Medulla oblongata (tissue), 1 donor: ENCODE results near the gene CDH12.
"Not testable (repeated sequence)": the region's sequence is repeated elsewhere in the genome, so short reads cannot be mapped to it uniquely, and the experiment has no call there.

Experiments used
- DNase-seq: peaks from one replicate; pipeline ENCODE4 v3.0.0-alpha.2; 2015; ENCODE audit errors: extremely low spot score

The CDH12 gene

DNA sequence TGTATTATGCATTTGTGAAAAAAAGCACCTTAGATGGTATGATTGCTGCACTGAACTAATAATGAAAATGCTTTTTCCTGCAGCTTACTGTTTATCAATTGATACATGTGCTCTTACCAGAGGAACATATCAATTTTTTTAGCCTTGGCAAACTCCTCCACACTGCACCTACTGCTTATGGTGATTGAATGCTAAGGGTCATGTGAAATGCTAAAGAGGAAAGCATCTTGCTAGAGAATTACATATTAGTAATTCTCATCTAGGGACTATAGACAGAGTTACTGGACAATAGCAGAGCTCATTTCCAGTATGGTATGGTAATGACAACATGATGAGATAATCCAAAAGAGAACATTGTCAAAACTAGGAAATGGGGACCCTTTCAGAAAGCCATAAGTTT lies 817.1 kb downstream of the CDH12 start:
- DNase-seq: no peak

DNA sequence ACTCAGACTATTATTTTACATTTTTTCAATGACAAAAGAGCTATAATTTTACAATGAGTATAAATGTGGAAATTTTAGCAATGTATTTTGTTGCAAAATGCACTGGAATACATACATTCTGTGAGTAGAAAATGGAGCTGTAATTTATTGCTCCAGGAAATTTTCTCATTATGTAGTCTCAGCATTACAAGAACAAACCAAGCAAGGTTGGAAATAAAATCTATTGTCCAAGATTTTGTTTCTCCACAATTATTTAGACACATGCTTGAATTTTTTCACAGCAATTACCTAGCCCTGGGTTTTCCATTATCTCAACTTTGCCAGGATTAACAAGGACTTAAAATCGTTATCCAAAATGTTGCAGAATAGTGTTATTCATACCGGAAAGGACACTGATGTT lies 820.1 kb downstream of the CDH12 start:
- no peak for DNase-seq

DNA sequence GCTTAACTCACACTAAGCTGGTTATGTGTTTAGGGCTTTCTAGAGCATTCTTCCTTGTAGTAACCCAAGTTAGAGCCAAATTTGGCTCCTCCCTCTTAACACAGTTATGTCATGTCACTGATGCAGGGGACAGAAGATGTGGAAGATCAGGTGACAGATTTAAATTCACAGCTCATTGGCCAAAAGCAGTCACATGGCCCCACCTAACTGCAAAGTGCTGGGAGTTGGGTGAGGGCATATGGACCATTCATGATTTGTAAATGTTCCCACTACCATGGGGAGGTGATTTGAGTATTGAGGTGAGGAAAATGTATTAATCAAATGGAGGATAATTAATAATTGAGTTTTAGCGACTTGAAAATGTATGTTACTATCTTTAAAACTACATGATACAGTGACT lies 829.4 kb downstream of the CDH12 start:
- DNase-seq: no peak

- DNase-seq: not testable (repeated sequence)
These were observed 840.3 kb downstream of the CDH12 start for GRCh38 chr5:22012893-22013292.

- DNase-seq: not testable (repeated sequence)
These were observed 842.3 kb downstream of the CDH12 start for GRCh38 chr5:22010808-22011207.

DNA sequence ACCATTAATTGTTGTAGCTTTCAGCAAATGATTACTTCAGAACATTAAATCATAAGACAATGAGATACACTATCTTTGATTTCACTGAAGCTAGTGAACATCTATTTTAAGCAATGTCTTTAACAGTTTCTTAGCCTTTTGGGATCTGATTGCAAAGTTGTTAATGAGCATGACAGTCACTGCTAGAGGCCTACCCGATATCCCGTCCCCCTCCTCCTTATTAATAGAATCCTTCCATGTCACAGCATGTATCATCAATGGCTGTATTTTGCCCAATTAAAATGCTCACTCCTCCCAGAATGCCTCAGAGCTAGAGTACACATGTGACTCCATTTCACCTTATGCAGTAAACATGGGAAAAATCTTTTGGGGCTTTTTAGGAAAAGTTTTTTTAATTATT lies 852.0 kb downstream of the CDH12 start:
- DNase-seq: not testable (repeated sequence)

GRCh38 chr5:21985799-21986198 lies 867.3 kb downstream of the CDH12 start:
- DNase-seq: not testable (repeated sequence)

DNA sequence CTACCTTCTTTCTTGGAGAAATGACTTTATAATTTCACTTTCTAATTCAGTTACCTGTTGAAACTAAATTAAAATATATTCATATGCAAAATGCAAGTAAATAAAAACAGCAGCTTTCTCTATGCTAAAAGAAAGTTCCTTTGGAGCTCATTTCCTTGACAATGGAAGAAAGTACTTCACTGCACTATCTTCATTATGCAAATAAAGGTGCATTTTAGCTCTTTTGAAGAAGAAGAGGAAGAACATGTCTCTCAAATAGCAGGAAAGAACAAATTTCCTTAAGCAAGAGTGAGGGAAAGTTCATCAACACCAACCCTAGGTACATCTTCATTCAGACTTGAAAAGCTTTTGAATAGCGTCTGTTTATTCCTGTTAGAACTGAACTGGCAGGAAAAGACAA lies 901.6 kb downstream of the CDH12 start:
- DNase-seq: not testable (repeated sequence)

- no peak for DNase-seq
These were observed 922.0 kb downstream of the CDH12 start for GRCh38 chr5:21931116-21931515.

DNA sequence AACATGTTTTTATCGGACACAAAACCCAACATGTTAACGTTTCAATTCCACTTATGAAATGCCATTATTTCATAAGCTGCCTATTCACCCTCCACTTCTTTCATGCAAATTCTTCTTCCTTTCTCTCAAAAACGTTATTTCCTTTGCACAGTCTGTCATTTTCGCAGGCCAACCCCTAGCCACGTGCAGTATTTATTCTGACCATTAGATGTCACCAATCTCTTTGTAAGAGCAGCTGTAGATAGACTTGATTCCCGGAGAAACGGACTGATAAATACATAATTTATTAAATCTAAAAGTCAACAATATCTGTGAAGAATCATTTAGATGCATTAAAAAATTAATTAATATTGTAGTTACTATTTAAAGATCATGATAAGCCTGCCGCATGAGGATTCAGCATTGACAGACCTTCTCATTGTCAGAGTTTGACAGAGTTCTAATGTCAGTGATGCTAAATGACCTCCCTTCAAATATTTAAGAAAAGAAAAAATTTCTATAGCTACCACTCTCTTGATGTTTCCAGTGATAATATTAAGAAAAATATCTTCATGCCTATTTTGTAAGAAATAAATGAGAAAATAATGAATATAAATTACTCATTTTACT lies 933.6 kb downstream of the CDH12 start:
- peak; percentile 69 for DNase-seq

DNA sequence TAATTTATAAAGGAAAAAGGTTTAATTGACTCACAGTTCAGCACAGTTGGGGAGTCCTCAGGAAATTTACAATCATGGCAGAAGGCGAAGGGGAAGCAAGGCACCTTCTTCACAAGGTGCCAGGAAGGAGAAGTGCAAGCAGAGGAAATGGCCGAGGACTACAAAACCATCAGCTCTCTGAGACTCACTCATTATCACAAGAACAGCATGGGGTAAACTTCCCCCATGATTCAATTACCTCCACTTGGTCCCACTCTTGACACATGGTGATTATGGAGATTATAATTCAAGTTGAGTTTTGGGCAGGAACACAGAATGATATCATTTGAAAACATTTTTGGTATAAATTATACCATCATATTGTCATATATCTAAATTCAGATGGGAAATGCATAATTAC lies 934.7 kb downstream of the CDH12 start:
- no peak for DNase-seq

DNA sequence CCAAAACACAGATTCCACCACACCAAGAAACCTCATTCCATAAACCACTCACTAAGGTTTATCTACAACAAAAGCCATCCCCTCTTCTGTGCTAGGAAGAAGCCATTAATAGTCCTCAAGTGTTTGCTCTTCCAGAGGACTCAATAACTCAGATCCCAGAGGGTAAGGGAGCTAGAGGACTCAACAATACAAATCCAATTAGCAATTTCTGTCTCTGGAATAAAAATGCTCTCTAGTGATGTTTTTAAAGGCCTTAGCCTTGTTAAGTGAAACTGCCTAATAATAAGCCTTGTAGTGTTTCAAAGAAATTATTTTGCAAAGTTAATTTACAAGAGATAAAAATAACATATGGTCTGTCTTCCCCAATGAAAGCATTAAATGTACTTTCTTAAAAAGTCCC lies 942.4 kb downstream of the CDH12 start:
- DNase-seq: no peak

DNA sequence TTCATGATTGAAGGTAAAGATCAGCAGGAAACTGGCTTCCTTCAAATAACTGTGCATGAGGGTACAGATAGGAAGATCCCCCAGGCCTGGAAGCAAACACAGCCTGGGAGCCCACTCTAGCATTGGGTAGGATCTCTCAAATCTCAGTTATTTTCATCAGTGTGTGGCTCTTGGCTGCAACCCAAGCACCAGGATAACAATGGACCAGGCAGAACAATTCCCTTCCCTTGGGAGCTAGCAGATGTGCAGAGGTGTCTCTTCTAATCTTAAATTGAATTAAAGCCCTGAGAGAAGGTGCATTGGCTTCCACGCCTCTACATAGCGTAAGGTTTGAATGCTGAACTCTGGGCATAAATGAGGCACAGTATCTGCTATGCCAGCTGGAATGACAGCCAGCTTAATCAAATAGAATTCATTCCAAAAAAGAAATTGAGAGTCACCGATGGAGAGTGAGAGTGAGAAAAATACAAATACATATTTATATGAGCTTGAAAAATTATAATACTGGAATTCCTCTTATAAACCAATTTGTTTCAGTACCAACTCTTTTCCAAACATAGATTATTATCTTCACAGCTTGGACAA lies 957.3 kb downstream of the CDH12 start:
- DNase-seq: no peak

GRCh38 chr5:21893161-21893560 lies 960.0 kb downstream of the CDH12 start:
- no peak for DNase-seq

- DNase-seq: no peak
These were observed 963.6 kb downstream of the CDH12 start for GRCh38 chr5:21889581-21889980.

- DNase-seq: no peak
These were observed 970.9 kb downstream of the CDH12 start for GRCh38 chr5:21882074-21882745.

DNA sequence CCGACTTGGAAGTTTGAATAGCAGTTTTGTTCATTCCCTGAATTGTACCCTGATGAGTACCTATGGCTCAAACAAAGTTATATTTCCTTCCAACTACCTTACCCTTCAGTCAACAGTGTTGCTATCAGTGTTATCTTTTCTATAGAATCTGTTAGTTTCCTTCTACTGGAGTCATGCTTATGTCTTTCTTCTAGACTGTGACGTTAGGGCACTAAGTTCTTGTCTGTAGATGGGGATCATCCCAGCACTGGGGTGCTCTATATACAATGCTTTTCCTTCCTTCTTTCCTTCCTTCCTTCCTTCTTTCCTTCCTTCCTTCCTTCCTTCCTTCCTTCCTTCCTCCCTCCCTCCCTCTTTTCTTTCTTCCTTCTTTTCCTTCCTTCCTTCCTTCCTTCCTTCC lies 973.0 kb downstream of the CDH12 start:
- no peak for DNase-seq

DNA sequence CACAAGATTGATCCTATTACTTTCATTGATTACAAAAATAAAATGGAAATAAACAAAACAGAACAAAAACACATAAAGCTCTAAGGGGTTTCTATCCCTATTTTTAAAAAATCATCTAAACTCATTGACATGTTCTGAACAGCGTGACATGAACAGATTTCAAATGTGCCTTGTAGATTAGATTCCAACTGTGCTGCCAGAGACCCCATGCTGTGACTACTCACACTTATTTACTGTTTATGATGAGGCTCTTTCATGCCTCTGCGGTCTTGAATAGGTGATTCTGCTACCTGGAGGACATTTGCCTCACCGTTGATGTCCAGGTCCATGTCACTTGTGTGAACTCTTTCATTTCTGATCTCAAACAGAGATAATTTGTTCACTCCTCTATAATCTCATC lies 990.2 kb downstream of the CDH12 start:
- DNase-seq: no peak

DNA sequence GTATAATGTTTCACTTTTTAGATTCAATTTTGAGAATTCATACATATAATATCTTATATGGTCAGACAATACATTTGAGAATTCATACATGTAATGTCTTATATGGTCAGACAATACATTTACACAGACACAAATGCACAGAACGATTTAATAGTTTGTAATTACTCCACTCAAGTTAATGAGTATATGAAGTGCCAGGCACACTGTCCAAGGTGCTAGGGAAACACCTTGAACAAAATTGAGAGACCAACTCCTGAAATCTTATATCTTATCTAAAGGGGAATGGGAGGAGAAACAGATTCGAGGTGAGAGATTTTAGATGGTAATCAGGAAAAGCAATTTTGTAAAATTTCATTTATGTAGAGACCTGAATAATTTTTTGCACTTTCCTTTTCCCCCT lies 994.7 kb downstream of the CDH12 start:
- DNase-seq: no peak

DNA sequence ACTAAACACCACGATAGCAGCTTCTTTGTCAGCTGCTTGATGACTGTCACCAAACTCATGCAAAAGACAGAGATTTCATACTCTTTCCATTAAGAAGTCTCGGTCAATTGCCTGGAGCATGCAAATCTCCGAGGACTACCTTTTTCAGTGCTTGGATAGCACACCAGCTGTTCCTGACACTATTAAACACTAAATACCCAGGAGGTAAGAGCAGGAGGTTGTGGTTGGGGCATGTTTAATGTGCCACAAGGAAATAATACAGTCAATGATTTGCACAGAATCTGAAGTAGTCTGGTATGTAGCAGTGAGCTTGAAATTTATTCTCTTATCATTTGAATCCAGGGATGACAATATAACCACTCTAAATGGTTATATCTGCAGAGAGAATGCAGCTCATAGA lies 996.2 kb downstream of the CDH12 start:
- DNase-seq: no peak

DNA sequence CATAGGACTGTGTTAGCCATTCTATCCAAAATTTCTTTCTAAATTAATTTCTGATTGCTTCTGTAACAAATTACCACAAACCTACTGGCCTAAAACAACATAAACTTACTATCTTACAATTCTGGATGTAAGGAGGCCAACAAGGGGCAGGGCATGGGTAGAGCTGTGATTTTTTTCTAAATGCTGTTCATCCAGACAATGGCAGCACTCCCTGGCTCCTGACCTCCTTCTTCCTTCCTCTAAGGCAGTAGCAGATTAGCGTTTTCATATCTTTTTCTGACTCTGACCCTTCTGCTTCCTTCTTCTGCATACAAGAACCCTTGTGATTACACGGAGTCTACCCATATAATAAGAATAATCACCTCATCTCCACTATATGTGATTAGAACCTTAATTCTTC lies 1005.8 kb downstream of the CDH12 start:
- no peak for DNase-seq

- DNase-seq: no peak
These were observed 1008.2 kb downstream of the CDH12 start for GRCh38 chr5:21844960-21845359.

- DNase-seq: no peak
These were observed 1018.3 kb downstream of the CDH12 start for GRCh38 chr5:21834863-21835262.
